HG02973 (cell line): ENCODE data around the gene THAP5.

Experiments used
- ATAC-seq: cut with Tn5 transposase; IDR thresholded peaks from one replicate; pipeline ENCODE4 v1.9.1; 2021; ENCODE audit warnings: moderate library complexity; ENCODE audit not compliant: unreplicated experiment

The THAP5 gene

GRCh38 chr7:108569381-108570145, at the start of gene THAP5, which contains the start of gene DNAJB9:
THAP5 (minus strand) TSS chr7:108569706; CDS start chr7:108569569, 137 bp downstream.
DNAJB9 (plus strand) TSS chr7:108569874; CDS start chr7:108571727, 1,853 bp downstream.
- peak; percentile 95 for ATAC-seq

GRCh38 chr7:108618056-108618455, 48.5 kb upstream of the THAP5 start:
- no peak for ATAC-seq

- no peak for ATAC-seq
These were observed 45.4 kb upstream of the THAP5 start for GRCh38 chr7:108614896-108615295.

GRCh38 chr7:108613949-108614381, 44.5 kb upstream of the THAP5 start:
- ATAC-seq = no peak

- peak; percentile 84 for ATAC-seq
These were observed 43.8 kb upstream of the THAP5 start for GRCh38 chr7:108613147-108613948.

GRCh38 chr7:108611268-108611667, 41.8 kb upstream of the THAP5 start:
- ATAC-seq = no peak

- no peak for ATAC-seq
These were observed 40.1 kb upstream of the THAP5 start for GRCh38 chr7:108609643-108610042.

GRCh38 chr7:108605559-108606201, 36.2 kb upstream of the THAP5 start:
- no peak for ATAC-seq

GRCh38 chr7:108604307-108605077, 35.0 kb upstream of the THAP5 start:
- no peak for ATAC-seq

GRCh38 chr7:108603656-108604306, 34.3 kb upstream of the THAP5 start:
- no peak for ATAC-seq

GRCh38 chr7:108600399-108600798, 30.9 kb upstream of the THAP5 start:
- no peak for ATAC-seq

GRCh38 chr7:108598914-108599580, 29.5 kb upstream of the THAP5 start:
- ATAC-seq = no peak

- ATAC-seq = no peak
These were observed 28.6 kb upstream of the THAP5 start for GRCh38 chr7:108598153-108598552.

GRCh38 chr7:108596560-108596959, 27.1 kb upstream of the THAP5 start:
- ATAC-seq = peak; percentile 85

GRCh38 chr7:108592646-108593201, 23.2 kb upstream of the THAP5 start:
- ATAC-seq = no peak

- ATAC-seq = no peak
These were observed 21.1 kb upstream of the THAP5 start for GRCh38 chr7:108590606-108591005.

- ATAC-seq = no peak
These were observed 20.4 kb upstream of the THAP5 start for GRCh38 chr7:108589874-108590273.

GRCh38 chr7:108589199-108589598, 19.7 kb upstream of the THAP5 start:
- no peak for ATAC-seq

GRCh38 chr7:108586274-108586710, 16.8 kb upstream of the THAP5 start:
- no peak for ATAC-seq
